Effector memory CD4-positive, alpha-beta T cell (primary cell): ENCODE data around the gene DNAH17.

ENCODE experiments used
- DNase-seq, 3 donors: peaks; one replicate each; pipeline ENCODE4 v3.0.0-alpha.2; 2020
- H3K27ac ChIP-seq: 2 replicates; pipeline ENCODE4 v1.7.0; 2013; ENCODE audit warnings: mild to moderate bottlenecking, low read length, moderate library complexity; ENCODE audit not compliant: insufficient read depth, poor library complexity, severe bottlenecking
- H3K27me3 ChIP-seq: replicated peaks from 2 replicates; pipeline ENCODE4 v1.7.0; 2013; ENCODE audit warnings: mild to moderate bottlenecking, low read length; ENCODE audit not compliant: insufficient read depth, control insufficient read depth, poor library complexity, severe bottlenecking
- H3K36me3 ChIP-seq: 2 replicates; pipeline ENCODE4 v1.7.0; 2013; ENCODE audit warnings: mild to moderate bottlenecking, low read length, moderate library complexity; ENCODE audit not compliant: control insufficient read depth, insufficient read depth
- H3K4me1 ChIP-seq: 2 replicates; pipeline ENCODE4 v1.7.0; 2013; ENCODE audit warnings: low read length, mild to moderate bottlenecking; ENCODE audit not compliant: control insufficient read depth, insufficient read depth, poor library complexity, severe bottlenecking
- H3K4me3 ChIP-seq: 2 replicates; pipeline ENCODE4 v1.7.0; 2013; ENCODE audit warnings: low read length, low read depth, mild to moderate bottlenecking; ENCODE audit not compliant: insufficient read depth, poor library complexity, severe bottlenecking
- H3K9me3 ChIP-seq: 2 replicates; pipeline ENCODE4 v1.7.0; 2013; ENCODE audit warnings: mild to moderate bottlenecking, low read length, moderate library complexity; ENCODE audit not compliant: control insufficient read depth

DNAH17 gene

DNA sequence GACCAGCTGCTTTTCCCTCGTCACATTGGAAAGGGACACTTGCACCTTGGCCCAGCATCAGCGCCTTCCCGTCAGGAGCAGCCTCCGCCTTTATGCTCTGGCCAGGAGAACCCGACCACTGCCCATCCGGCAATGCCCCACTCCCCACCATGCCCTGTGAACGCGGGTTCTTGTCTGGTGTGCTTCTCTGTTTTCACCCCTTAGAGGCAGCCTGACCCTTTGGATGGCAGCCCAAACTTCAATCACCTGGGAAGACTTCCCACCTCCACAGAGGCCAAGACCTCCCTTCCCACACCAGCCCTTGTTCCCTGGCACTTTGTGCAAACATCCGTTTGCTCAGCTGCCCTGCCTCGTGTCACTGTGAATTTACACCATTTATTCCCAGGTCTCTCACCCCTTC is 87.0 kb downstream of the DNAH17 start:
- Histone ChIP-seq H3K36me3 (no peaks in the 10 kb centered on the region), H3K27ac (no peak overlapping the region), H3K9me3 (no peaks in the 10 kb centered on the region)

GRCh38 chr17:78488867-78489634 is 88.1 kb downstream of the DNAH17 start:
- H3K4me1 ChIP-seq: peaks cover 3% of the 10 kb centered on the region
- H3K27me3 ChIP-seq: no peaks in the 10 kb centered on the region
- no peaks in the 10 kb centered on the region for H3K36me3 ChIP-seq
- no peak overlapping the region for H3K27ac ChIP-seq
- no peak overlapping the region for H3K4me3 ChIP-seq
- H3K9me3 ChIP-seq: no peaks in the 10 kb centered on the region
- no peak for DNase-seq

More for the DNA sequence above, 87.0 kb downstream of the DNAH17 start:
- no peaks in the 10 kb centered on the region for H3K4me1 ChIP-seq
- no peak overlapping the region for H3K4me3 ChIP-seq
- H3K27me3 ChIP-seq: no peaks in the 10 kb centered on the region
- no peak for DNase-seq

GRCh38 chr17:78488156-78488555 is 89.0 kb downstream of the DNAH17 start:
- peaks cover 3% of the 10 kb centered on the region for H3K4me1 ChIP-seq
- no peaks in the 10 kb centered on the region for H3K27me3 ChIP-seq
- H3K27ac ChIP-seq: no peak overlapping the region
- no peaks in the 10 kb centered on the region for H3K9me3 ChIP-seq
- no peaks in the 10 kb centered on the region for H3K36me3 ChIP-seq
- H3K4me3 ChIP-seq: no peak overlapping the region
- no peak for DNase-seq

DNA sequence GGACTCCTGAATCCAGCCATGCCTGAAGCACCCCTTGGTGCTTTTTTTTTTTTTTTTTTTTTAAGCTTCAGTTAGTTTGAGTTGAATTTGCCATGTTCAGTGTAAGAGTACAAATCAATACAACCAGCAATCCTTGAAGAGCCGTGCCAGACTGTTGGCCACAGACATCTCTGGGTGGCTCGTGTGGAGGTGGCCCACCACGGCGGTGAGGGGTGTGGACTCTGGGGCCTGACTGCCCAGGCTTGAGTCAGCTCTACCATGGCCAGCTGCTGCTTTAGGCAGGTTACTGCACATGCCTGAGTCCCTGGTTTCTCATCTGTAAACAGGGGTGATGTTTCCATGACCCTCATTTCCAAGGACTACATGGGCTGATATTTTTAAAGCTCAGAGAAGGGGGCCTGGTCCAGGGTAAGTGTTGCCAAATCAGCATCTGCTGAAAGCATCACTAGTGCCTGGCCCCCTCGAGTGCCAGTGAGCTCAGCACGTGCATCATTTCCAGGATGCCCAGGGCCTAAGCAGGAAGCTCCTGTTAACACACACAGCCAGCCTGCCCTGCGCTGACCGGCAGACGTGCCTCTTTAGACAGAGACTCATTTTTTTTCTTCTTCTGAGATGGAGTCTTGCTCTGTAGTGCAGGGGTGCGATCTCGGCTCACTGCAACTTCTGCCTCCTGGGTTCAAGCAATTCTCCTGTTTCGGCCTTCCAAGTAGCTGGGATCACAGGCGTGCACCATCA is 90.1 kb downstream of the DNAH17 start:
- no peak overlapping the region for H3K27ac ChIP-seq
- no peak for DNase-seq
- no peaks in the 10 kb centered on the region for H3K36me3 ChIP-seq
- H3K4me3 ChIP-seq: no peak overlapping the region
- no peaks in the 10 kb centered on the region for H3K27me3 ChIP-seq
- H3K4me1 ChIP-seq: peaks cover 3% of the 10 kb centered on the region
- no peaks in the 10 kb centered on the region for H3K9me3 ChIP-seq

DNA sequence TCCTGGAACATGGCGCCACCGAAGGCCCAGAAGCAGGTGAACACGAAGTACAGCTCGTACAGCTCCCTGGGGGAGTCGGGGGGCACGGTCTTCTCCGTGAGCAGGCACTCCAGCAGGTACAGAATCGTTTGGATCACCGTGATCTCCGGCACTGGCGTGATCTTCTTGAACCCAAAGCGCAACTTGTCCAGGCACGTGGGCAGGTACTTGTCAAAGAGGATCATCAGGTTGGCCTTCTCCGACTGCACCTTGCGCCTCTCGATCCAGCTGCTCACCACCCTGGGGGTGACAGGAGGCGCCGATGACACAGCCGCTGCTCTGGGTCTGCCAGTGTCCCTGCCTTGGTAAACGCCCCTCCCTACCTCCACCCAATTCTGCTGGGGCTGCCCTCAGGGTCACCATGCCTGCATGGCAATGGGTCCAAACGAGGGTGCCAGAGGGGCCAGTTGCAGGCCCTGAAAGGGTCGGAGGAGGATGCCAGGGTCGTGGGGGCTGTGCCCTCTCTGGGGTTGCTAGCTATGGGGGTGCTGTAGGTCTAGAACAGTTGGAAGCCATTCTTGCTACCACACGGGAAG is 90.9 kb downstream of the DNAH17 start:
- no peak for DNase-seq
- H3K9me3 ChIP-seq: no peaks in the 10 kb centered on the region

DNA sequence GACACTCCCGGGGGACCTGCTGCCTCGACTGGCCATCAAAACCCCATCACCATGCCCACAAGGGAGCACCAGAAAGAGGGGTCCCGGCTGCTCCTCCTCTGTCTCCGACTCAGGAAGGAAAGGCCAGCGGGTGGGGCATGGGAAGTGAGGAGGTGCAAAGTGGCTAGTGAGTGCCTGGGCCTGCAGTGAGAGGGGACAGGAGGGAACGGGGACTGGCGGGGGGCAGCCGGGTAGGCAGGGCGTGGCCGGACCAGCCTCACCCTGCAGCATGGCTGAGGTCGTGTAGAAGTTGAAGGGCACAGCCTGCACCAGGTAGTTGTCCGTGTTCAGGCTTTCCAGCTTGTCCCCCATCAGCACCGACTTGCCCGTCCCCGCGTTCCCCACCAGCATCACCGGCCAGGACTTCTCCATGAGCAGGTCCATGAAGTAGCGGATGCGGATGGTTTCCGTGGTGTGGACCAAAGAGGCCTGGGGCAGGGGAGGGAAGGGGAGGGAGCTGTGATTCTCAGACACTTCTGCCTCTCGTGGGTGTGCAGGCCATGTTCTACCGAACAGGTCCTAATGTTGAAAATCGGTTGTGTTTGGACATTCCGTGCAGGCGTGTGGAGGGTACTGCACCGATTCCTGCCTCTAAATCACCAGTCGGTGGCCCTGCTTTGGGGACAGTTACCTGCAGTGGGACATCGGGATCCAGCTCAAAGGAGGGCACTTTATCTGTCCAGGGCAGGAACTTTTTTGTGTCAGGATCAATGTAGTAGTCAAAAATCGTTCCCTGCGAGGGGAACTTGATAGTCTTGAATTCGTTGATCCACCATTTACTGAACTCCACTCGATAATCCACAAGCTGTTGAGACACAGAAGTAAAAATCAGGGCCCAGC is 91.7 kb downstream of the DNAH17 start:
- Histone ChIP-seq H3K4me3 (no peak overlapping the region), H3K27me3 (no peaks in the 10 kb centered on the region), H3K9me3 (no peaks in the 10 kb centered on the region), H3K27ac (no peak overlapping the region), H3K4me1 (peaks cover 3% of the 10 kb centered on the region), H3K36me3 (no peaks in the 10 kb centered on the region)
- DNase-seq: no peak

More for the DNA sequence above, 90.9 kb downstream of the DNAH17 start:
- Histone ChIP-seq H3K4me1 (peaks cover 3% of the 10 kb centered on the region), H3K4me3 (no peak overlapping the region), H3K27me3 (no peaks in the 10 kb centered on the region), H3K36me3 (no peaks in the 10 kb centered on the region), H3K27ac (no peak overlapping the region)

- peak overlapping the region; percentile 40 for H3K4me3 ChIP-seq
- no peaks in the 10 kb centered on the region for H3K36me3 ChIP-seq
- H3K4me1 ChIP-seq: peaks cover 3% of the 10 kb centered on the region
- H3K27me3 ChIP-seq: no peaks in the 10 kb centered on the region
- H3K27ac ChIP-seq: no peak overlapping the region
- H3K9me3 ChIP-seq: no peaks in the 10 kb centered on the region
- DNase-seq: peak; percentile 39 to 47 (median 39)
Observed at GRCh38 chr17:78484271-78485246, 92.6 kb downstream of the DNAH17 start.

DNA sequence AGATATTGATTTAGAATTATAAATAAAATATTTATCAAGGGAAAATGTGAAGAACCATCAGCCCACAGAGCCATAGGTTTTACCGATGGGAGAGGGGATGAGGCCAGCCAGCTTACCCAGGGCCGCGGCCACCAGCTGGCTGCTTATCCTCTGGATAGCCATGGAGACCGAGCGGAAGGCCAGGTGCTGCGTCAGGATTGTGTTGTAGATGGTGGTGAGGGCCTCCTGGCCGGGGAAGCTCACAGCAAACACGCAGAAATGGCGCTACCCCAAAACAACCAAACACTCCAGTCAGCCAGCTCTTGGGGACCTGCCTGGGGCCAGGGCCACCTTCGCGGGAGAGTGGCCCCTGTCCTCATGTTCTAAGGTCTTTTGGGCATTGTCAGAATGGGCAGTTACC is 97.8 kb downstream of the DNAH17 start:
- H3K27ac ChIP-seq: no peak overlapping the region
- H3K4me3 ChIP-seq: no peak overlapping the region
- H3K36me3 ChIP-seq: no peaks in the 10 kb centered on the region
- H3K27me3 ChIP-seq: no peaks in the 10 kb centered on the region
- H3K4me1 ChIP-seq: peaks cover 2% of the 10 kb centered on the region
- H3K9me3 ChIP-seq: no peaks in the 10 kb centered on the region
- no peak for DNase-seq

DNA sequence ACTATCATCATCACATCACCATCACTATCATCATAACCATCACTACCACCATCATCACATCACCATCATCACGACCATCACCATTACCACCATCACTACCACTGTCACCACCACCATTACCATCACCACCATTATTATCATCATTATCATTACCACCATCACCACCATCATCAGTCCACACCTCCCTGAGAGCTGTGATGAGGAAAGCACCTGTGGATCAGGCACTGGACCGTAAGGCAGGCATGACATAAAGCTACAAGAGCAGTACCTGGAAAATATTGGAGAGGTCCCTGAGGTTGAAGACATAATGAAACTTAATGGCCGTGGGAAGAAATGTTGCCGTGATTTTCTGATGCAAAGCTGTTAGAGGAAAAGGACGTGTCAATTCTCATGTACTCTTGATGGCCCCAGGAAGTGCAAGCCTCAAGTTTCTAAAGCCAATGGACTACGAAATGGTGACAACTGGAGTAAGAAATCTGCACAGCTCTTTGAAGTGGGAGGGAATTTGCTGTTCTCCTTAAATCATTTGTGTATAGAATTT is 98.4 kb downstream of the DNAH17 start:
- Histone ChIP-seq H3K9me3 (no peaks in the 10 kb centered on the region), H3K4me1 (no peaks in the 10 kb centered on the region), H3K27ac (no peak overlapping the region), H3K4me3 (no peak overlapping the region), H3K27me3 (no peaks in the 10 kb centered on the region), H3K36me3 (no peaks in the 10 kb centered on the region)
- DNase-seq: no peak
